Aorta (tissue), 5 donors: ENCODE results near the gene TRAFD1. TPM values are rescaled to one million over a fixed set of nuclear protein-coding genes. Genes with fewer than 3 reads are reported as not detected.
"Not testable (repeated sequence)": the region's sequence is repeated elsewhere in the genome, so short reads cannot be mapped to it uniquely, and the experiment has no call there.

ENCODE experiments used
- ATAC-seq: fragments of 200-7000 bp; cut with Tn5 transposase; one replicate; pipeline ENCODE4 v1.9.1; 2022; ENCODE audit warnings: moderate library complexity; ENCODE audit not compliant: low FRiP score
- DNase-seq, 2 donors: peaks; one replicate each; pipeline ENCODE4 v3.0.0-alpha.2; 2020
- H3K27ac ChIP-seq, 2 donors: one replicate each; pipeline ENCODE4 v1.5.1; 2013; ENCODE audit warnings: low read length in 2 of 2, mild to moderate bottlenecking in 2 of 2, moderate library complexity in 2 of 2, control low read depth in 1 of 2, inconsistent platforms in 1 of 2, low read depth in 1 of 2
- H3K27me3 ChIP-seq, 2 donors: one replicate each; pipeline ENCODE4 v1.6.1; 2013; ENCODE audit warnings: control low read depth in 1 of 2, low read length in 1 of 2, mild to moderate bottlenecking in 1 of 2, moderate library complexity in 1 of 2; ENCODE audit not compliant: insufficient read depth in 2 of 2, control insufficient read depth in 1 of 2
- H3K36me3 ChIP-seq, 2 donors: one replicate each; pipeline ENCODE4 v1.6.1; 2013; ENCODE audit warnings: control low read depth in 1 of 2, low read length in 1 of 2, mild to moderate bottlenecking in 1 of 2; ENCODE audit not compliant: insufficient read depth in 2 of 2, control insufficient read depth in 1 of 2
- H3K4me1 ChIP-seq, 2 donors: one replicate each; pipeline ENCODE4 v1.6.1; 2013; ENCODE audit warnings: low read length in 2 of 2, control low read depth in 1 of 2, mild to moderate bottlenecking in 1 of 2, moderate library complexity in 1 of 2; ENCODE audit not compliant: insufficient read depth in 2 of 2, control insufficient read depth in 1 of 2
- H3K4me3 ChIP-seq, 2 donors: one replicate each; pipeline ENCODE4 v1.5.1; 2013; ENCODE audit warnings: low read length in 2 of 2, control low read depth in 1 of 2, mild to moderate bottlenecking in 1 of 2
- H3K9me3 ChIP-seq: one replicate; pipeline ENCODE4 v1.6.1; 2013; ENCODE audit warnings: mild to moderate bottlenecking, low read length; ENCODE audit not compliant: control insufficient read depth
- WGBS, 2 donors: extraction: QIAGEN DNeasy Blood & Tissue Kit; methylation state at CpG; one replicate each; pipeline ENCODE4 v1.1.7; 2013; 5-methylcytosine and 5-hydroxymethylcytosine counted together
- intact Hi-C, 2 donors: fragments of 100-400 bp; cut with DNase I; formaldehyde crosslinking; loops; one replicate each; pipeline versions ENCODE4 v1.14.2 to v1.15.0; 2022
- polyA plus RNA-seq, 2 donors: library from polyadenylated mRNA; stranded (reverse); fragments of 200-250 nt; gene quantifications; one replicate each; pipeline ENCODE4 v1.2.3, GENCODE V29; 2013
- total RNA-seq, 2 donors: library from RNA; stranded (reverse); fragmentation: NEBNext Ultra II Directional; extraction: Animal tissue kit (Norgen Biotek cat#: 25700); gene quantifications; one replicate each; pipeline ENCODE4 v1.2.1, GENCODE V29; 2021
- donor health status: healthy with polysubstance abuse.
- donor health status: Bipolar disorder and iron deficiency.
- donor health status: DM: no; HTN: no; CAD: no.
- donor health status: DM: no; HTN: no; CAD: no.
- donor health status: DM: yes; HTN: yes; CAD: no.

Gene TRAFD1
- total and polyA plus RNA-seq, 4 donors: 8.9 to 35.5 (median 23.6) TPM

GRCh38 chr12:112100500-112100899, 24.9 kb upstream of the TRAFD1 start:
- not testable (repeated sequence) for H3K9me3 ChIP-seq, H3K4me3 ChIP-seq, DNase-seq, H3K4me1 ChIP-seq, H3K36me3 ChIP-seq, H3K27me3 ChIP-seq, H3K27ac ChIP-seq, ATAC-seq
- intact Hi-C loops: loop anchor here in 1 of 2 donors (10.0 kb wide), 1 partner anchor 86 kb away; the partner anchor contains the start of genes ERP29 and TMEM116
- 98% methylated on average over 15 of the region's 15 CpGs for WGBS, 2 donors

- Histone ChIP-seq H3K27ac (no peak overlapping the region), H3K36me3 (no peaks in the 10 kb centered on the region), H3K4me3 (no peak overlapping the region), H3K9me3 (no peaks in the 10 kb centered on the region), H3K27me3 (no peaks in the 10 kb centered on the region), H3K4me1 (no peaks in the 10 kb centered on the region)
- no peak for ATAC-seq
- WGBS, 2 donors: 96% methylated on average over 4 of the region's 4 CpGs
- intact Hi-C loops: loop anchor here in 1 of 2 donors (10.0 kb wide), 1 partner anchor 87 kb away; the partner anchor contains the start of genes ERP29 and TMEM116
- no peak for DNase-seq
Measured at GRCh38 chr12:112102127-112102526, 23.2 kb upstream of the TRAFD1 start.

GRCh38 chr12:112102746-112103145, 22.6 kb upstream of the TRAFD1 start:
- intact Hi-C loops: loop anchor here in 1 of 2 donors (10.0 kb wide), 1 partner anchor 88 kb away; the partner anchor contains the start of genes ERP29 and TMEM116
- H3K27ac ChIP-seq, H3K4me1 ChIP-seq, DNase-seq, H3K9me3 ChIP-seq, H3K27me3 ChIP-seq, H3K36me3 ChIP-seq, H3K4me3 ChIP-seq, ATAC-seq: not testable (repeated sequence)
- 96 to 97% methylated on average over 19 of the region's 19 CpGs for WGBS, 2 donors

GRCh38 chr12:112103758-112104503, 21.4 kb upstream of the TRAFD1 start:
- no peaks in the 10 kb centered on the region for H3K27me3 ChIP-seq
- ATAC-seq (no peak), DNase-seq (no peak)
- H3K4me1 ChIP-seq: no peaks in the 10 kb centered on the region
- no peaks in the 10 kb centered on the region for H3K36me3 ChIP-seq
- H3K9me3 ChIP-seq: no peaks in the 10 kb centered on the region
- intact Hi-C loops: loop anchor here in 1 of 2 donors (10.0 kb wide), 1 partner anchor 89 kb away; the partner anchor contains the start of genes ERP29 and TMEM116
- no peak overlapping the region for H3K27ac ChIP-seq
- H3K4me3 ChIP-seq: no peak overlapping the region
- WGBS, 2 donors: 84 to 88% methylated on average over 8 of the region's 8 CpGs

DNA sequence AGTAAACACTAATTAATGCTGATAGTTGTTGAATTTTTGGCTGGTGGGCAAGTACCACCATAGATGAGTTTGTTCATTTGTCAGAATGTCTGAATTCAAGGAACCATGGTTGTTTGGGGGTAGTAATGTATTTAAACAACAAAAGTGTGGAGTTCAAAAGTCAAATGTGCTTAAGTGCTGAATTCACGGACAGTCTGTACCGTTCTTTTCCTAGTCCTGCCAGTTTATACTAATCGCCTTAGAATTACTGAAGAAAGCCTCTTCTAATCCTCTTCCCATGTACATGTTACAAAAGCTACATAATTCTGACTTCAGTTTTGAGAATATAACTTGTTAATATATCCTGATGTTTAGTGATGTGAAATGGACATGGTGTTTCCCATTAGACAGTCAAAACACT, 19.5 kb upstream of the TRAFD1 start:
- 68 to 80% methylated on average over 3 of the region's 3 CpGs for WGBS, 2 donors
- no peaks in the 10 kb centered on the region for H3K27me3 ChIP-seq
- DNase-seq (no peak), ATAC-seq (no peak)
- H3K9me3 ChIP-seq: no peaks in the 10 kb centered on the region
- intact Hi-C loops: loop anchor here in 1 of 2 donors (10.0 kb wide), 1 partner anchor 91 kb away; the partner anchor contains the start of genes ERP29 and TMEM116
- H3K36me3 ChIP-seq: no peaks in the 10 kb centered on the region
- H3K27ac ChIP-seq: no peak overlapping the region
- H3K4me1 ChIP-seq: no peaks in the 10 kb centered on the region
- no peak overlapping the region for H3K4me3 ChIP-seq

- Histone ChIP-seq H3K9me3 (no peaks in the 10 kb centered on the region), H3K27ac (peak overlapping the region in 1 of 2 donors; percentile 46), H3K27me3 (no peaks in the 10 kb centered on the region), H3K36me3 (no peaks in the 10 kb centered on the region), H3K4me3 (peak overlapping the region; percentile 46 to 64), H3K4me1 (no peaks in the 10 kb centered on the region)
- no peak for DNase-seq
- WGBS, 2 donors: 27% methylated on average over 13 of the region's 13 CpGs
- intact Hi-C loops: loop anchor here in 1 of 2 donors (10.0 kb wide), 1 partner anchor 93 kb away; the partner anchor contains the start of genes ERP29 and TMEM116
- ATAC-seq: no peak
Measured at GRCh38 chr12:112107306-112108201, 17.8 kb upstream of the TRAFD1 start.

GRCh38 chr12:112108202-112109079, 16.9 kb upstream of the TRAFD1 start, which contains the start of gene NAA25:
Gene NAA25, minus strand, starts transcription at chr12:112108783. Its CDS starts 10 bp downstream, at chr12:112108773.
- peak within 1 kb of the TSS; percentile 46 to 64 for H3K4me3 ChIP-seq
- H3K4me1 ChIP-seq: no peaks in the 10 kb centered on the region
- H3K9me3 ChIP-seq: no peaks in the 10 kb centered on the region
- intact Hi-C loops: loop anchor here in 1 of 2 donors (10.0 kb wide), 1 partner anchor 94 kb away; the partner anchor contains the start of genes ERP29 and TMEM116
- peak within 1 kb of the TSS in 1 of 2 donors; percentile 96 for H3K27ac ChIP-seq
- ATAC-seq (peak; percentile 96), DNase-seq (peak; percentile 95 to 97)
- WGBS, 2 donors: 0 to 1% methylated on average over 54 to 74 of the region's 74 CpGs
- no peaks in the 10 kb centered on the region for H3K36me3 ChIP-seq
- H3K27me3 ChIP-seq: no peaks in the 10 kb centered on the region
